KOPT-K1 (cell line): ENCODE measurements around the gene IL16.

Experiments
- H3K27ac ChIP-seq: fragments of 200-600 bp; sonication (generic); 2 replicates; pipeline ENCODE4 v1.5.1; 2016; ENCODE audit warnings: antibody characterized with exemption, mild to moderate bottlenecking, low read depth, low read length; ENCODE audit not compliant: poor library complexity, severe bottlenecking
- H3K36me3 ChIP-seq: fragments of 200-600 bp; sonication (generic); 2 replicates; pipeline ENCODE4 v1.5.1; 2017; ENCODE audit warnings: antibody characterized with exemption, mild to moderate bottlenecking, low read length, moderate library complexity; ENCODE audit not compliant: insufficient read depth
- H3K9me3 ChIP-seq: fragments of 200-600 bp; sonication (generic); 2 replicates; pipeline ENCODE4 v1.5.1; 2017; ENCODE audit warnings: antibody characterized with exemption, low read length, mild to moderate bottlenecking; ENCODE audit not compliant: insufficient read depth, poor library complexity, severe bottlenecking

Gene IL16

DNA sequence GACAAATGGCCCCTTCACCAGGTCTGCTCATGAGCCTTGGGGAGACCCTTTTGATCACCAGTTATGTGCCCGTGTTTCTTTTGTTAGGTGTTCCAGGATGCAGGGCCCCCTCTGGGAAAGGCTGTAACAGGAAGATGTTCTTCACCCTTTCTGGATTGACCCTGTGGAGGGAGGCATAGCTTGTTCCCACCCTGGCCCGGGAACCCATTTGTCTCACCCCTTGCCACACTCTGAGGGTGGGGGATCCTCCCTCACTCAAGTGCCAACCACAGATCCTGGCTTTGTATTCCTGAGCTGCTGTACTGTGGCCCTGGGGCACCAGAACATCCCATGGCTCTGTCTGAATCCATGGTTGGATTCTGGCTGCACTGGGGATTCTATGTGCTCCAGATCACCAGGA, 18.9 kb downstream of the IL16 start:
- H3K9me3 ChIP-seq = peaks cover 8% of the 10 kb centered on the region
- H3K27ac ChIP-seq = no peak overlapping the region

GRCh38 chr15:81215983-81216382, 19.3 kb downstream of the IL16 start:
- no peak overlapping the region for H3K27ac ChIP-seq
- H3K9me3 ChIP-seq = peaks cover 8% of the 10 kb centered on the region
- H3K36me3 ChIP-seq = no peaks in the 10 kb centered on the region

More for the DNA sequence above, 18.9 kb downstream of the IL16 start:
- H3K36me3 ChIP-seq = no peaks in the 10 kb centered on the region

- Histone ChIP-seq H3K9me3 (peaks cover 8% of the 10 kb centered on the region), H3K36me3 (no peaks in the 10 kb centered on the region)
These were observed 19.7 kb downstream of the IL16 start for GRCh38 chr15:81216422-81216821.

GRCh38 chr15:81221449-81221848, 24.8 kb downstream of the IL16 start:
- Histone ChIP-seq H3K36me3 (no peaks in the 10 kb centered on the region), H3K9me3 (no peaks in the 10 kb centered on the region), H3K27ac (no peak overlapping the region)

More at GRCh38 chr15:81216422-81216821, 19.7 kb downstream of the IL16 start:
- H3K27ac ChIP-seq = no peak overlapping the region

DNA sequence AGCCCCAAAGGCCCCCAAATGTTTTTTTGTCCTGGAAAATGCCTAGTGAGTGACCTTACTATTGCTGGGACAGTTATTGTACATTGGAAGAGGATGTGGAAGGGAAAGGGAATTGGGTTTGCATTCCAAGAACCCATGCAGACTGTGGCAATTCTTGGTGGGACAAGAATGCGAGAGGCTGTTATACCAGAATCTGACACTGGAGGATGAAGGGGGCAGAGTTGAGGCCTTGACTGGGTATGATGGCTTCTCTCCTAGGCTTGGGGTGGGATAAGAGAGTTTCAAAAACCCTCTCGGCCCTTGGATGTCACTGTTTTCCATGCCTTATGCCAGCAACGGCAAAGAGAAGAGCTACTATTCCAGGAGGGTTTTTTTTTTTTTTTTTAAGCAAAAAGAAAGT, 25.3 kb downstream of the IL16 start:
- no peaks in the 10 kb centered on the region for H3K36me3 ChIP-seq
- H3K27ac ChIP-seq = no peak overlapping the region
- no peaks in the 10 kb centered on the region for H3K9me3 ChIP-seq

DNA sequence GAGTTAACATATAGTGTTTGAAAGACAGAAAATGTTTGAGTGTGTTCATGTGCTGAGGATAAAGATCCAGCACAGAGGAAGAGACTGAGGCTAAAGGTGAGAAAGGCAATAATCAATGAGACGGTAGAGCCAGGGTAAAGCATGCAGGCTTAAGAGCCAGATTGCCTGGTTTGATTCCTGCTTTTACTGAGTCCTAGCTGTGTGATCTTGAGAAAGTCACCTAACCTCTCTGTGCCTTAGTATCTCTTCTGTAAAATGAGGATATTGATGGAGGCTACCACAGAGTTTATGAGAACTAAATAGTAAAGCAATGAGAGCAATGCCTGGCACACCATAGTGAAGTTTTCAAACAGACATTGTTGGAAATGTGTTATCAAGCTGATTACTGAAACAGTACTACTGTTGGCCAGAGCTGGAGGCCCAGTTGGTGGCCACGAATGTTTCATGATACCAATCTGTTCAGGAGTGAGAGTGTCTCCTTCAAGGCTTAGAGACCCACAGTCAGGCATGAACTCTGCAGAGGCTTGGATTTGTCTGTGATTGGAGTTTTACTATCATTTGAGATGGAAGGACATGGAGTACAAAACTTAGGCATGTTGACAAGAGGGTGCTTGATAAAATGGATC, 26.8 kb downstream of the IL16 start:
- Histone ChIP-seq H3K36me3 (no peaks in the 10 kb centered on the region), H3K27ac (no peak overlapping the region), H3K9me3 (no peaks in the 10 kb centered on the region)

DNA sequence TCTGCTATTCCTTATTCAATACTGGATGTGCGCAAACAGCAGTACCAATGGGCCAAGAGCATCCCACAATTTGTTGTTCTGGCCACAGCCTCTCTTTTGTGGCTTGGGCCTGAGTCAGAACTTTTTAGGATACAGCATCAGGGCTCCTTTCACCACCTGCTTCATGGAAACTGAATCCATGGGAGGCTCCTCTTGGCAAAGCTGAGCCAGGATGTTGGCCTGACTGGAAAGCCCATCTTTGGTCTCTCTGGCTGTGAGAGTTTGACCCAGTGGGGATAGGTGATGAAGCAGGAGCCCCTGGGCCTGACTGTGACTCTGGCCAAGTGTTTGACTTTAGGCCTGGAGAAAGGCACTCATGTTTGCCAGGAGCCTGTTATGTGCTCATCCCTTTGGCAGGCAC, 27.6 kb downstream of the IL16 start:
- H3K36me3 ChIP-seq = no peaks in the 10 kb centered on the region
- H3K9me3 ChIP-seq = no peaks in the 10 kb centered on the region
- no peak overlapping the region for H3K27ac ChIP-seq

DNA sequence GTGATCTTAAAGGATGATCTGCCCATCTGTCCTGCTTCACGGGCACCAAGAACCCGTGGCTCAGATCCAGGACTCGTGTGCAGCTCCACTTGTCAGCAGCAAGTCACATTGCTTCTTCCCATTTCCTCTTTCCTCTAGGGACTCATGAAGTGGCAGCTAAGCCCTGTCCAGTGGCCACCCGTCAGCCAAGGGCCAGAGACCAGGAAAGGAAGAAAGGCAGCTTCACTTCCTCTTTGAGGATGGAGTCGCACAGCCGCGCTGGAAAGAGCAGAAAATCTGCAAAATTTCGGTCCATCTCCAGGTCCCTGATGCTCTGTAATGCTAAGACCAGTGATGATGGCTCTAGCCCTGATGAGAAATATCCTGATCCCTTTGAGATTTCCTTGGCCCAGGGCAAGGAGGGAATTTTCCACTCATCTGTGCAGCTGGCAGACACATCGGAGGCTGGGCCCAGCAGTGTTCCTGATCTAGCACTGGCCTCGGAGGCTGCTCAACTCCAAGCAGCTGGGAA, 28.5 kb downstream of the IL16 start:
- no peak overlapping the region for H3K27ac ChIP-seq
- no peaks in the 10 kb centered on the region for H3K9me3 ChIP-seq

GRCh38 chr15:81227716-81228115, 31.0 kb downstream of the IL16 start:
- H3K9me3 ChIP-seq = no peaks in the 10 kb centered on the region

More for the DNA sequence above, 28.5 kb downstream of the IL16 start:
- H3K36me3 ChIP-seq = no peaks in the 10 kb centered on the region

DNA sequence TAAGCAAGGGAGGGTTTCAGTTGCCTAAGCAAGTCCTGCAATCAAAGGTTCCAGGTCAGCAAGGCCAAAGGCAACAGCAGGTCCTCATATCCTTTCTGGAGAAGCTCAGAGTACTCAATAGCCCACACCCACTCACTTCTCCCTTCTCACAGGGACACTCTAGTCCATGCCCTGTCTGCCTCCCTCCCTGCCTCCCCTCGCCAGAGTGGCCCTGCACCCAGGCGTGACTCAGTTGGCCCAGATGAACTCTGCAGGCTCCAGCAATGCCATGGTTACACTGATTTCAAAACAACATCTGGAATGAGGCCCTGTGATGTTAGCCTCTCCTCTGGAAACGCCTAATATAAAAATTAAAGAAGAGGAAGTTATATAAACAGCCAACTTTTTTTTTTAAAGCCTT, 32.9 kb downstream of the IL16 start:
- H3K27ac ChIP-seq = no peak overlapping the region
- H3K9me3 ChIP-seq = no peaks in the 10 kb centered on the region
- no peaks in the 10 kb centered on the region for H3K36me3 ChIP-seq

More at GRCh38 chr15:81227716-81228115, 31.0 kb downstream of the IL16 start:
- Histone ChIP-seq H3K36me3 (no peaks in the 10 kb centered on the region), H3K27ac (no peak overlapping the region)

DNA sequence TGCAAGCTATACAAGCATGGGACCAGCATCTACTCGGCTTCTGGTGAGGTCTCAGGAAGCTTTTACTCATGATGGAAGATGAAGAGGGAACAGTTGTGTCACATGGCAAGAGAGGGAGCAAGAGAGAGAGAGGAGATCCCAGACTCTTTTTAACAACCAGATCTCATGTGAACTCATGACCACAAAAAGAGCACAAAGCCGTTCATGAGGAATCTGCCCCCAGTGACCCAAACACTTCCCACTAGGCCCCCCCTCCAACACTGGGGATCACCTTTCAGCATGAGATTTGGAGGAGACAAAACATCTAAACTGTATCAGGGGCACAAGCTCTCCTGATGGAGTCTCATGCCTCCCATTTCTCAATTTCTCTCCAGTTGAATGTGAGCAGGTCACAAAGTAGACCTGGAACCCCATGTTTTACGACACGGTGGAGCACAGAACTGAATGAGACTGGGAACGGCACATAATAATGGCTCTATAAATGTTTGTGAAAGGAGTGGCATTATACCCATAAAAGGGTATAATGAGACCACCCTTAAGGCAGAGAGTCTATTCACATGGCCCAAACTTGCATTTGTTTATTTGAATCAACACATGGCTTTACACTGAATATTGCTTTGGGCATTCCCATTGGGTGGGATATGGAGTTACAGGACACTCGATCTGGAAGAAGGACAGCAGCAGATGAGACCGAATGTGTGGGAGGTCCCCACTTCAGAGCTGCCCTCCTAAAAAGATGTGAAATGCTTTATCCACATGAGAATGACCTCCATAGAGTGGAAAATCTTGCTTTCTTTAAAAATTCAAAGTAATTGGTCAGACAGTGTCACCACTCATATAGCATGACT, 38.8 kb downstream of the IL16 start:
- no peaks in the 10 kb centered on the region for H3K36me3 ChIP-seq
- H3K27ac ChIP-seq = no peak overlapping the region
- no peaks in the 10 kb centered on the region for H3K9me3 ChIP-seq

DNA sequence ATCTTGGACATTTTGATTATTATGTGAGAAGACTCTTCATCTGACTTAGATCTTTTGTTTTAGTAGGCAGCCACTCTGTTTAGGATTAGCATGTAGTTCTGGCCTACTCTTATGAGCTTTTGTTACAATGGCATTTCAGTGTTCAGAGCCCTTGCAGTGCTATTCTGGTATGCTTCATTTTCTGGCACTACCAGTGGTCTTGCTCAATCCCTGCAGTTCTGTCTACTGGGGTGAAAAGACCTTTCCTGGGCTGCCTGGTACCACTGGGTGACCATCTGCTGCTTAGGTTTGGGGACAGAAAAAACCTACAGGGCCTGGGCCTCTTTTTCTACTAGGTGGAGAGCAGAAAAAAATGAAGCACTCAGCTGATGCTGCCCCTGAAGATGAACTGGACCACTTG, 42.5 kb downstream of the IL16 start:
- no peak overlapping the region for H3K27ac ChIP-seq
- no peaks in the 10 kb centered on the region for H3K36me3 ChIP-seq
- H3K9me3 ChIP-seq = peaks cover 12% of the 10 kb centered on the region

- no peak overlapping the region for H3K27ac ChIP-seq
- H3K36me3 ChIP-seq = no peaks in the 10 kb centered on the region
- H3K9me3 ChIP-seq = peaks cover 12% of the 10 kb centered on the region
These were observed 46.1 kb downstream of the IL16 start for GRCh38 chr15:81242778-81243177.

- Histone ChIP-seq H3K9me3 (peaks cover 12% of the 10 kb centered on the region), H3K36me3 (no peaks in the 10 kb centered on the region), H3K27ac (no peak overlapping the region)
These were observed 47.6 kb downstream of the IL16 start for GRCh38 chr15:81244306-81244705.

- Histone ChIP-seq H3K27ac (no peak overlapping the region), H3K36me3 (no peaks in the 10 kb centered on the region), H3K9me3 (no peaks in the 10 kb centered on the region)
These were observed 57.2 kb downstream of the IL16 start for GRCh38 chr15:81253846-81254245.
